Liver (tissue), 9 donors: ENCODE data around the gene RAB11FIP5. TPM values are rescaled to one million over a fixed set of nuclear protein-coding genes. Genes with fewer than 3 reads are reported as not detected.
"Not testable (repeated sequence)": the region's sequence is repeated elsewhere in the genome, so short reads cannot be mapped to it uniquely, and the experiment has no call there.

Experiments used
- DNase-seq: peaks from one replicate; pipeline ENCODE4 v3.0.0-alpha.2; 2017; ENCODE audit warnings: low spot score
- H3K27ac ChIP-seq, 2 donors: one replicate each; pipeline ENCODE4 v1.7.0; 2013; ENCODE audit warnings: inconsistent platforms in 2 of 2, low read length in 2 of 2, control low read depth in 1 of 2, low read depth in 1 of 2, mild to moderate bottlenecking in 1 of 2
- H3K27me3 ChIP-seq, 4 donors: one replicate each; pipeline versions ENCODE4 v1.6.1 to v1.7.0; 2013; ENCODE audit warnings: low read length in 3 of 4, inconsistent platforms in 1 of 4, mild to moderate bottlenecking in 1 of 4, moderate library complexity in 1 of 4; ENCODE audit not compliant: control insufficient read depth in 4 of 4, insufficient read depth in 4 of 4
- H3K36me3 ChIP-seq, 4 donors: one replicate each; pipeline versions ENCODE4 v1.6.1 to v1.7.0; 2013; ENCODE audit warnings: low read length in 3 of 4, mild to moderate bottlenecking in 3 of 4, low read depth in 1 of 4, moderate library complexity in 1 of 4; ENCODE audit not compliant: control insufficient read depth in 4 of 4, insufficient read depth in 3 of 4
- H3K4me1 ChIP-seq, 4 donors: one replicate each; pipeline versions ENCODE4 v1.6.1 to v1.7.0; 2013; ENCODE audit warnings: low read length in 3 of 4, mild to moderate bottlenecking in 3 of 4, moderate library complexity in 1 of 4; ENCODE audit not compliant: control insufficient read depth in 4 of 4, insufficient read depth in 4 of 4
- H3K4me3 ChIP-seq, 3 donors: one replicate each; pipeline versions ENCODE4 v1.6.1 to v1.7.0; 2013; ENCODE audit warnings: low read length in 3 of 3, control low read depth in 1 of 3, low read depth in 1 of 3, mild to moderate bottlenecking in 1 of 3
- H3K9ac ChIP-seq, 2 donors: one replicate each; pipeline ENCODE4 v1.7.0; 2013; ENCODE audit warnings: low read length in 2 of 2, mild to moderate bottlenecking in 2 of 2, moderate library complexity in 2 of 2, control low read depth in 1 of 2, low read depth in 1 of 2
- H3K9me3 ChIP-seq, 4 donors: one replicate each; pipeline versions ENCODE4 v1.6.1 to v1.7.0; 2013; ENCODE audit warnings: low read length in 3 of 4; ENCODE audit not compliant: control insufficient read depth in 4 of 4
- CTCF ChIP-seq: fragments of 150-350 bp; IDR thresholded peaks from 2 replicates; pipeline ENCODE4 v1.5.1; 2017; ENCODE audit warnings: improper control_type of control experiment, low read depth, low read length; ENCODE audit not compliant: missing input control
- FOXA1 ChIP-seq: IDR thresholded peaks from 2 replicates; pipeline ENCODE4 v1.6.1; 2016; ENCODE audit warnings: antibody characterized with exemption
- FOXA2 ChIP-seq: IDR thresholded peaks from 2 replicates; pipeline ENCODE4 v1.6.1; 2016; ENCODE audit warnings: antibody characterized with exemption
- GABPA ChIP-seq, 2 donors: IDR thresholded peaks in 1 of 2; conservative IDR thresholded peaks in 1 of 2; 2 replicates each; pipeline ENCODE4 v1.6.1; 2016; ENCODE audit warnings: antibody characterized with exemption in 2 of 2, mild to moderate bottlenecking in 1 of 2, moderate library complexity in 1 of 2
- JUND ChIP-seq, 2 donors: IDR thresholded peaks; 2 replicates each; pipeline ENCODE4 v1.6.1; 2016; ENCODE audit warnings: antibody characterized with exemption in 2 of 2
- RAD21 ChIP-seq, 2 donors: IDR thresholded peaks; 2 replicates each; pipeline ENCODE4 v1.6.1; 2016; ENCODE audit warnings: antibody characterized with exemption in 2 of 2, mild to moderate bottlenecking in 2 of 2
- REST ChIP-seq: IDR thresholded peaks from 2 replicates; pipeline ENCODE4 v1.6.1; 2016; ENCODE audit warnings: antibody characterized with exemption, mild to moderate bottlenecking
- RXRA ChIP-seq, 2 donors: IDR thresholded peaks; 2 replicates each; pipeline ENCODE4 v1.6.1; 2017 to 2018; ENCODE audit warnings: antibody characterized with exemption in 2 of 2, mild to moderate bottlenecking in 1 of 2
- SP1 ChIP-seq: IDR thresholded peaks from 2 replicates; pipeline ENCODE4 v1.6.1; 2018; ENCODE audit warnings: antibody characterized with exemption, mild to moderate bottlenecking
- TAF1 ChIP-seq: conservative IDR thresholded peaks from 2 replicates; pipeline ENCODE4 v1.6.1; 2016; ENCODE audit warnings: antibody characterized with exemption, mild to moderate bottlenecking
- YY1 ChIP-seq: IDR thresholded peaks from 2 replicates; pipeline ENCODE4 v1.6.1; 2016; ENCODE audit warnings: antibody characterized with exemption, mild to moderate bottlenecking
- WGBS: extraction: QIAGEN DNeasy Blood & Tissue Kit; methylation state at CpG from one replicate; pipeline ENCODE4 v1.1.7; 2013; 5-methylcytosine and 5-hydroxymethylcytosine counted together
- polyA plus RNA-seq, 2 donors: library from polyadenylated mRNA; stranded (reverse) in 1 of 2; unstranded in 1 of 2; fragments of 200-250 nt in 1 of 2; fragments of >200 nt in 1 of 2; fragmentation: Nextera tagmentation in 1 of 2; extraction: Ambion mirVana in 1 of 2; gene quantifications; one replicate each; pipeline versions ENCODE4 v1.2.1 to v1.2.3, GENCODE V29; 2013 to 2015
- total RNA-seq, 2 donors: library from RNA; depleted of rRNA; stranded (reverse); fragments of >200 nt; gene quantifications; one replicate each; pipeline ENCODE4 v1.2.3, GENCODE V29; 2014
- TF ChIP-seq, protein P1 (sequence below): IDR thresholded peaks from 2 replicates; pipeline ENCODE4 v1.6.1; 2016; ENCODE audit warnings: antibody characterized with exemption
- TF ChIP-seq, protein P2 (sequence below): IDR thresholded peaks from 2 replicates; pipeline ENCODE4 v1.6.1; 2016; ENCODE audit warnings: antibody characterized with exemption
- donor health status: healthy.
- donor health status: healthy.
- donor health status: healthy.
- donor health status: healthy.
- donor health status: healthy.

Gene RAB11FIP5
- total and polyA plus RNA-seq, 4 donors: 2.8 to 8.1 (median 5.4) TPM

GRCh38 chr2:73119611-73120239, 7.0 kb upstream of the RAB11FIP5 start:
- H3K36me3 ChIP-seq, H3K9ac ChIP-seq, H3K27ac ChIP-seq, DNase-seq, H3K4me3 ChIP-seq, H3K9me3 ChIP-seq, H3K4me1 ChIP-seq, H3K27me3 ChIP-seq: not testable (repeated sequence)
- WGBS: 85% methylated on average over 11 of the region's 11 CpGs

- 84% methylated on average over 1 of the region's 1 CpG for WGBS
- TF ChIP-seq FOXA1 (no peak), JUND (IDR thresholded peaks at IDR 0.05) (no peak), TAF1 (no peak), GABPA (IDR thresholded peaks at IDR 0.05 in 1 of 2, conservative IDR thresholded peaks at IDR 0.05 in 1 of 2) (no peak), REST (no peak), CTCF (no peak), SP1 (no peak), FOXA2 (no peak), RAD21 (IDR thresholded peaks at IDR 0.05) (no peak), YY1 (no peak), RXRA (IDR thresholded peaks at IDR 0.05) (no peak)
- TF ChIP-seq, protein P1, sequence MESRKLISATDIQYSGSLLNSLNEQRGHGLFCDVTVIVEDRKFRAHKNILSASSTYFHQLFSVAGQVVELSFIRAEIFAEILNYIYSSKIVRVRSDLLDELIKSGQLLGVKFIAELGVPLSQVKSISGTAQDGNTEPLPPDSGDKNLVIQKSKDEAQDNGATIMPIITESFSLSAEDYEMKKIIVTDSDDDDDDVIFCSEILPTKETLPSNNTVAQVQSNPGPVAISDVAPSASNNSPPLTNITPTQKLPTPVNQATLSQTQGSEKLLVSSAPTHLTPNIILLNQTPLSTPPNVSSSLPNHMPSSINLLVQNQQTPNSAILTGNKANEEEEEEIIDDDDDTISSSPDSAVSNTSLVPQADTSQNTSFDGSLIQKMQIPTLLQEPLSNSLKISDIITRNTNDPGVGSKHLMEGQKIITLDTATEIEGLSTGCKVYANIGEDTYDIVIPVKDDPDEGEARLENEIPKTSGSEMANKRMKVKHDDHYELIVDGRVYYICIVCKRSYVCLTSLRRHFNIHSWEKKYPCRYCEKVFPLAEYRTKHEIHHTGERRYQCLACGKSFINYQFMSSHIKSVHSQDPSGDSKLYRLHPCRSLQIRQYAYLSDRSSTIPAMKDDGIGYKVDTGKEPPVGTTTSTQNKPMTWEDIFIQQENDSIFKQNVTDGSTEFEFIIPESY: no peak
- TF ChIP-seq, protein P2, sequence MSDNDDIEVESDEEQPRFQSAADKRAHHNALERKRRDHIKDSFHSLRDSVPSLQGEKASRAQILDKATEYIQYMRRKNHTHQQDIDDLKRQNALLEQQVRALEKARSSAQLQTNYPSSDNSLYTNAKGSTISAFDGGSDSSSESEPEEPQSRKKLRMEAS: no peak
- Histone ChIP-seq H3K4me1 (peaks cover 0 to 2% (median 1%) of the 10 kb centered on the region in 4 donors), H3K9ac (no peak overlapping the region), H3K9me3 (no peaks in the 10 kb centered on the region), H3K27ac (no peak overlapping the region), H3K4me3 (no peak overlapping the region), H3K27me3 (no peaks in the 10 kb centered on the region), H3K36me3 (no peaks in the 10 kb centered on the region)
- DNase-seq: no peak
Observed at GRCh38 chr2:73117441-73117840, 4.7 kb upstream of the RAB11FIP5 start.
